HUES64 (cell line): ENCODE data around the gene ADAMTS7.
"Not testable (repeated sequence)": the region's sequence is repeated elsewhere in the genome, so short reads cannot be mapped to it uniquely, and the experiment has no call there.

ENCODE experiments used
- H3K27ac ChIP-seq: 2 replicates; pipeline ENCODE4 v1.7.0; 2013; ENCODE audit warnings: low read depth, low read length, inconsistent platforms
- H3K27me3 ChIP-seq: 2 replicates; pipeline ENCODE4 v1.6.1; 2013; ENCODE audit warnings: mild to moderate bottlenecking, low read length; ENCODE audit not compliant: insufficient read depth
- H3K36me3 ChIP-seq: 2 replicates; pipeline ENCODE4 v1.6.1; 2013; ENCODE audit warnings: mild to moderate bottlenecking, low read length; ENCODE audit not compliant: insufficient read depth
- H3K4me1 ChIP-seq: 2 replicates; pipeline ENCODE4 v1.6.1; 2013; ENCODE audit warnings: mild to moderate bottlenecking, low read length, moderate library complexity; ENCODE audit not compliant: insufficient read depth
- H3K4me3 ChIP-seq: 2 replicates; pipeline ENCODE4 v1.5.1; 2013; ENCODE audit warnings: mild to moderate bottlenecking, low read length, moderate library complexity
- H3K9ac ChIP-seq: 2 replicates; pipeline ENCODE4 v1.6.1; 2013; ENCODE audit warnings: mild to moderate bottlenecking, low read depth, low read length
- H3K9me3 ChIP-seq: 2 replicates; pipeline ENCODE4 v1.6.1; 2013; ENCODE audit warnings: low read depth, low read length; ENCODE audit not compliant: insufficient read depth
- WGBS: fragments of 150-250, 120-280 bp; methylation state at CpG from one replicate; pipeline ENCODE4 v1.1.7; 2013; ENCODE audit warnings: missing lambda C conversion rate; 5-methylcytosine and 5-hydroxymethylcytosine counted together

The ADAMTS7 gene

DNA sequence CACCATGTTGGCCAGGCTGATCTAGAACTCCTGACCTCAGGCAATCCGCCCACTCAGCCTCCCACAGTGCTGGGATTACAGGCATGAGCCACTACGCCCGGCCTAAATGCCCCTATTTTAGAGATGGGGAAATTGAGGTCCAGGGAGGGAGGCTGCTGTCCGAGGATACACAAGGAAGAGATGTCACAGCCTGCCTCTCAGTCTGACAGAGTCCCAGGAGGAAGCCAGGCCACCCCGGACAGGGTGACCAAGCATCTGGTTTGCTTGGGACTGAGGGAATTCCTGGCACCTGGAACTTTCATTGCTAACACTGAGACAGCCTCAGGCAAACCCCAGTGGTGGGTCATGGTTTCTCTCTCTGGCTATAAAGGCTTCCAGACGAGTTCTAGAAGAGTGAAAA is 30.6 kb upstream of the ADAMTS7 start:
- H3K9me3 ChIP-seq = no peaks in the 10 kb centered on the region
- no peaks in the 10 kb centered on the region for H3K36me3 ChIP-seq
- no peak overlapping the region for H3K9ac ChIP-seq
- no peak overlapping the region for H3K27ac ChIP-seq
- no peak overlapping the region for H3K4me3 ChIP-seq
- H3K4me1 ChIP-seq = no peaks in the 10 kb centered on the region
- no peaks in the 10 kb centered on the region for H3K27me3 ChIP-seq
- 88% methylated on average over 6 of the region's 6 CpGs for WGBS

DNA sequence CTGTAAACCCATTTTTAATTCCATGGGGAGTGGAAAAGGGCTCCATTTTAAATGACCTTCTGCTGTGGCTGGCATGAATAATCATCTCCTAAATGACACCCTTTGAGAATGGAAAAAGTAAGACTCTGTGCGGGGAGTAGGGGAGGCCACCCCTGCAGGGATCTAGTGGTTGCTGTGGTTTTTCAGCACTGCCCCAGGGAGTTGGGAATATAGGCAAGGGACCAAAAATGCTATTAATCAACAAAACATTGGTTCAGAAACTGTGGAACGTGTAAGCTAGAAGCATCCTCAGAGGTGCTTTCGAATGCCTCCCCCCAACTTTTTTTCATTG is 30.1 kb upstream of the ADAMTS7 start:
- H3K9me3 ChIP-seq = no peaks in the 10 kb centered on the region
- no peaks in the 10 kb centered on the region for H3K36me3 ChIP-seq
- no peak overlapping the region for H3K4me3 ChIP-seq
- no peaks in the 10 kb centered on the region for H3K4me1 ChIP-seq
- H3K9ac ChIP-seq = no peak overlapping the region
- H3K27ac ChIP-seq = no peak overlapping the region
- H3K27me3 ChIP-seq = no peaks in the 10 kb centered on the region
- WGBS = 80% methylated on average over 3 of the region's 3 CpGs

DNA sequence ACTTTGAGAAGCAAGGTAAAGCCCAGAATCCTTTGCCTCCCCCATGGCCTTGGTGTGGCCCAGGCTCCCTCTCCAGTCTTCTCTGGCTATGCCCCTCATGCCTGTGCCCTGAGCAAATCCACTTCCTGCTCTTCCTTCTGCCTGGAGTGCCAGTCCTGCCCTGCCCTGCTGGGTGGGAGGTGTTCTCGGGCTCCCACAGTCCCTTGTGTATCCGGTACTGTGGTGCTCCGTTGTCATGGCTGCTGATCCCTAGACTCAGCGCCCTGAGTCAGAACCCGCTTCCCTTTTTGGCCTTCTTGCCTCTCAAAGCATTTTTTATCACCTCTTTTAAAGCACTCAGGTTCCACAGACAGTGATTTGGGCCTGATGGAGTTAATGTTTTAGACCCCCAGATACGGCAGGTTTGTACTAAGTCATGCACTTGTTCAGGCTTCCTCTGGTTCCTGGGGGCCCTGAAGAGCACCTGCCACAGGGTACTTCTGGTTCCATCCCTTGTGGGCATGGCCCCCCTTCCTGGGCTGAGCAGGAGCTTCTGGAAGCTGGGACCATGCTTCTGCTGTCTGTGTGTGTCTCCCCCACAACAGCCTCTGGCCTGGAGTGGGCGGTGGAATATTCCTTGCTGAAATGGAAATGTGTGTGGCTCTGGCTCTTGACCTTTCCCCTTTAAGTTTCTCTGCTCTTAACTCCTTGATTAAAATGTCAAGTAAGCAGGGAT is 29.6 kb upstream of the ADAMTS7 start:
- Histone ChIP-seq H3K9ac (no peak overlapping the region), H3K36me3 (no peaks in the 10 kb centered on the region), H3K4me1 (no peaks in the 10 kb centered on the region), H3K9me3 (no peaks in the 10 kb centered on the region), H3K27ac (no peak overlapping the region), H3K4me3 (no peak overlapping the region), H3K27me3 (no peaks in the 10 kb centered on the region)
- 88% methylated on average over 6 of the region's 7 CpGs for WGBS

DNA sequence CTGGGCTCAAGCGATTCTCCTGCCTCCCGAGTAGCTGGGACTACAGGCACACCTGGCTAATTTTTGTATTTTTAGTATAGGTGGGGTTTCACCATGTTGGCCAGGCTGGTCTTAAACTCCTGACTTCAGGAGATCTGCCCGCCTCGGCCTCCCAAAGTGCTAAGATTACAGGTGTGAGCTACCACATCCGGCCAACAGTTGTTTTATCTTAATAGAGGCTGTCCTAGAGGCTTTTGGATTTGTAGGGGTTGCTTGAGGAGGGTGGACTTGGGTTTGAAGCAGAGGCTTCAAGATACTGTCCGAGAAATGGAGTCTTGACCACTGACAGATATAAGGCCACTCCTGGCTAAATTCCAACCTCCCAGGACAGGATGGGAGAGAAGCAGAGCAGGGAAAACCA is 27.9 kb upstream of the ADAMTS7 start:
- not testable (repeated sequence) for H3K27ac ChIP-seq, H3K9me3 ChIP-seq, H3K4me1 ChIP-seq, H3K4me3 ChIP-seq, H3K36me3 ChIP-seq, H3K27me3 ChIP-seq, H3K9ac ChIP-seq
- WGBS = 93% methylated on average over 6 of the region's 6 CpGs

DNA sequence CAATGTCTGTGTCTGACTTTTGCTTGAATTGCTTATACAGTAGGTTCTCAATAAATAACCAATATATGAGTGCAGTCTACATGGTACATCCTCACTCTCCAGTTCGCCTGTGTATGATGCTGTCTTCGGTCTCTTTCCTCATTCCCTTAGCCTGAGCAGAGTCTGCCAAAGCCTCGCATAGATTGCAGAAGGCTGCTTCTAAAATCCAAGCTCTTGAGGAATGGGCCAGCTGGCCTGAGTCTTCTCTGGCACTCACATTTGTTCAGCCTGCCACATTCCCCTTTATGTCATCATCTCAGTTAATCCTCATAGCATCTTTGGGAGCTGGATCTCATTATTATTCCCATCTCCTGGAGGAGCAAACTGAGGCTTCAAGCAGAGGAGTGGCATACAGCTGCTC is 27.2 kb upstream of the ADAMTS7 start:
- Histone ChIP-seq H3K4me3 (no peak overlapping the region), H3K4me1 (no peaks in the 10 kb centered on the region), H3K9me3 (no peaks in the 10 kb centered on the region), H3K36me3 (no peaks in the 10 kb centered on the region), H3K27me3 (no peaks in the 10 kb centered on the region), H3K9ac (no peak overlapping the region), H3K27ac (no peak overlapping the region)
- 92% methylated on average over 3 of the region's 3 CpGs for WGBS

DNA sequence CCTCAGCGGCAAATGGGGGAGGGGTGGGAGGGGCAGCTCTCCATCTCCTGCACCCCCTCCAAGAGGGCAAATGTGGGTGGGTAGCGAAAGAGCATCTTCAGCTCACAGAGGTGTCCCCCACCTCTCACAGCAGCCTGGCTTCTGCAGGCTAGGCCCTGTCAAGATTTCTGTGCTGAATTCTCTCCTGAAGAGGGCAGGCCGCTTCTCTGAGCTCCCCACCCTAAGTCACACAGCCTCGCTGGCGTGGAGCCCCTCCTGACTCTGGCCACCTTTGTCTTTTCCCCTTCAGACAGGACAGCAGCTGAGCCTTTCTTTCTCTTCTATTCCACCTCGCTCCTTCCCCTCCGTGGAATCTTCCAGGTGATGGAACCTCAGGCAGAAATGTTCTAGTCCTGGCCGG is 26.3 kb upstream of the ADAMTS7 start:
- Histone ChIP-seq H3K9ac (no peak overlapping the region), H3K9me3 (no peaks in the 10 kb centered on the region), H3K4me1 (no peaks in the 10 kb centered on the region), H3K4me3 (no peak overlapping the region), H3K27me3 (no peaks in the 10 kb centered on the region), H3K36me3 (no peaks in the 10 kb centered on the region), H3K27ac (no peak overlapping the region)
- 79% methylated on average over 7 of the region's 8 CpGs for WGBS

DNA sequence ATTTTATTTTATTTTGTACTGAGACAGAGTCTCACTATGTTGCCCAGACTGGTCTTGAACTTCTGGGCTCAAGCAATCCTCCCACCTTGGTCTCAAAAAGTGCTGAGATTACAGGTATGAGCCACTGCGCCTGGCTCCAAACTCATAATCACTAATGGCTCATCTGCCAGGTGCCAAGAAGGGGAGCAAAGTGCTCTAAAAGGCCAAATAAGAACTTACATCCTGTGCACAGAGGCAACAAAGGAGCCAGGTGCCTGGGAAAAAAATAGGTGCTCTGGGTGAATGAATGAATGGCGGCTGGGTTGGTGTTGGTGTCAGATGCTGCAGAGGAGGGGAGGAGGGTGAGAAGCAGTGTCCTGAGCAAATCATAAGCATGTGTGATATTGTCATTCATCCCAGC is 25.9 kb upstream of the ADAMTS7 start:
- WGBS = 68% methylated on average over 2 of the region's 2 CpGs
- Histone ChIP-seq H3K9ac (no peak overlapping the region), H3K27ac (no peak overlapping the region), H3K4me3 (no peak overlapping the region), H3K9me3 (no peaks in the 10 kb centered on the region), H3K36me3 (no peaks in the 10 kb centered on the region), H3K4me1 (no peaks in the 10 kb centered on the region), H3K27me3 (no peaks in the 10 kb centered on the region)

DNA sequence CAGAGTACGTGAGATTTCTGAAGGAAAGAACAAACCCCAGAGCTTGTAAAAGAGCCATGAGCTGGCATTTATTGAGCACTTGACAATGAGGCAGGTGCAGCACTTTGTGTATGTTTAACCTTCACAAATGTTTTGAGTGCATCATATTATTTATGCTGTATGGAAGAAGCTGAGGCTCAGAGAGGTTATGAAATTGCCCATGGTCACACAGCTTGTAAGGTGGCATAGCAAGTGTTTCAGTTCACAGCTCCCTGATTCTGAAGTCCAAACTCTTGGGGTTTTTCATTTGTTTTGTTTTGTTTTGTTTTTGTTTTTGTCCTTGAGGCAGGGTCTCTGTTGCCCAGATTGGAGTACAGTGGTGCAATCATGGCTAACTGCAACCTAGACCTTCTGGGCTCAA is 25.1 kb upstream of the ADAMTS7 start:
- WGBS = 91% methylated on average over 1 of the region's 1 CpG
- Histone ChIP-seq H3K36me3 (no peaks in the 10 kb centered on the region), H3K9ac (no peak overlapping the region), H3K27ac (no peak overlapping the region), H3K4me3 (no peak overlapping the region), H3K4me1 (no peaks in the 10 kb centered on the region), H3K9me3 (no peaks in the 10 kb centered on the region), H3K27me3 (no peaks in the 10 kb centered on the region)

DNA sequence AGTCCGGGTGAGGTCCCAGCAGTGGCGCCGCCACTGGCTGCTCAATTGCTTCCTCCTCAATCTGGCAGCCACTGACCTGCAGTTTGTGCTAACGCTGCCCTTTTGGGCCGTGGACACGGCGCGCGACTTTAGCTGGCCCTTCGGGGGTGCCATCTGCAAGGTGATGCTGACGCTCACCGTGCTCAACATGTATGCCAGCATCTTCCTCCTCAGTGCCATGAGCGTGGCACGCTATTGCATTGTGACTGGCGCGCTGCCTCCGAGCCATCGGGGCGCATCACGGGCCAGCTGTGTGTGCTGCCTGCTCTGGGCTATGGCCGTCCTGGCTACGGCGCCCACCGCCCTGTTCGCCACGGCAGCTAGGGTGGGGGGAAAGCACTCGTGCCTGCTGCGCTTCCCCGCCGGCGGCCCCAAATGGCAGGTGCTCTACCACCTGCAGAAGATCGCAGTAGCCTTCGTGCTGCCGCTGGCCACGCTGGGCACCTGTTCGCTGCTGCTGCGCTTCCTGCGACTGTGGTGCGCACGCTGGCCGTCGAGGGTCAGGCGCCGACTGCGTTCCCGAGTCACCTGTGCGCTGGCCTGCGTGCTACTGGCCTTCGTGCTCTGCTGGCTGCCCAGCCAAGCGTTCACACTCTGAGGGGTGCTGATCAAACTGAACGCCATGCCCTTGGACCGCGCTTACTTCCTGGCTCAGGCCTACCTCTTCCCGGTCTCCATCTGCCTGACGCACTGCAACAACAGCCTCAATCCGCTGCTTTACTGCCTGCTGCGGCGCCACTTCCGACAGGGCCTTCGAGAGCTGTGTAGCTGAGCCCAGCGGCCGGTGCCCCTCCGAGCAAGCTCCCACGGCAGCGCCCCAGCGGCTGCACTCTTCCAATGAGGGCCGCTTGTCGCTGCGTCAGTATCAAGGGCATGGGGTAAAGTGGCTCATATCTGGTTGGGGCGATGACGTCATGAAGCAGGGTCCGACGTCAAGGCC is 20.3 kb upstream of the ADAMTS7 start:
- H3K9me3 ChIP-seq = no peaks in the 10 kb centered on the region
- H3K9ac ChIP-seq = no peak overlapping the region
- no peaks in the 10 kb centered on the region for H3K36me3 ChIP-seq
- no peaks in the 10 kb centered on the region for H3K27me3 ChIP-seq
- WGBS = 94% methylated on average over 73 of the region's 73 CpGs
- H3K4me1 ChIP-seq = no peaks in the 10 kb centered on the region
- H3K4me3 ChIP-seq = no peak overlapping the region
- no peak overlapping the region for H3K27ac ChIP-seq

DNA sequence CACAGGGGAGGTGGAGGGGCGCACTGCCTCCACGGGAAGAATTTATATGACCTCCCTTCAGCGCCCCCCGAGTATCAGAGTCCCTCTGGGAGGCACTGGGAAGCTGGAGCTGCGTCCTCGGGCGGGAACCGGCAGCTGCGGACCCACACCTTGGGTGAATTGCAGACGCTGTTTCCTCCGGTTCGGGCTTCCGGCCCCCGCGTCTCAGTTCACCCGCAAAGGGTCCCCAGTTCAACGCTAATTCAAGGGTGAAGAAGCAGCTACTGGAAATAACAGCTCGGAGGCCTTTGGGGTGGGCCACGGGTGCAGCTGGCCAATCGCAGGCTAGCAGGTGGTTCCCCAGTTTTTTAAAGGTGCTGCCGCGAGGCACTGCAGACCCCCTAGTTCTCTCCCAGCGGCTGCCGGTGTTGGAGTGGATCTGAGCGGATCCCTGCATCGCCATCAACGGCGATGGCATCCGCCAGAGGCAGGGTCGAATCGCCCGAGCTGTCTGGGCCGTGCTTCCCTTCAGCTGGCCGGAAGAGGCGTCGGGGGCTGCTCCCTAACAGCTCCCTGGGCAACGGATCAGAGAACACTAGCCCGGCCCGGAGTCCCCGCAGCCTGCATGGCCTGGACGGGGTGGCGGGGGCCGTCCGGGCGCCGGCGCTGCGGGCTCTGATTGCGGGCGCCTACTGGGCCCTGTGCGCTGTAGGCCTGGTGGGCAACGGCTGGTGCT is 19.4 kb upstream of the ADAMTS7 start:
- WGBS = 88% methylated on average over 52 of the region's 52 CpGs
- Histone ChIP-seq H3K4me3 (no peak overlapping the region), H3K9me3 (no peaks in the 10 kb centered on the region), H3K9ac (no peak overlapping the region), H3K27me3 (no peaks in the 10 kb centered on the region), H3K27ac (no peak overlapping the region), H3K36me3 (no peaks in the 10 kb centered on the region), H3K4me1 (no peaks in the 10 kb centered on the region)

DNA sequence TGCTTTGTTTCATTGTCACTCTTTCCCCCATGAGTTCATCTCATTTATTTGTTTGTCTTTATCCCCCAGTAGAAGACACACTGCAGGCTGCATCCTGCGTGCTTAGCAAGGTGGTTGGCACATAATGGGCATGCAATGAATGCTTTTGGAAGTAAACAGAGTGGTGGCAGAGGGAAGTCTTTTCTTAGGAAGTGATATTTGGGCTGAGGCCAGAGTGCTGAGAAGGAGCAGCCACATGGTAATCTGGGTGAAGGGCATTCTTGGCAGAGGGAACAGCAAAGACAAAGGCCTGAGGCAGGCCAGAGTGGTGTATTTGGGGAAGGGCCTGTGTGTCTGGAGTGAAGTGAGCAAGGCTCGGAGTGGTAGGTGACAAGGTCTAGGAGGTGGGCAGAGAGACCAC is 17.7 kb upstream of the ADAMTS7 start:
- Histone ChIP-seq H3K4me3 (no peak overlapping the region), H3K9ac (no peak overlapping the region), H3K36me3 (no peaks in the 10 kb centered on the region), H3K9me3 (no peaks in the 10 kb centered on the region), H3K4me1 (no peaks in the 10 kb centered on the region), H3K27me3 (no peaks in the 10 kb centered on the region), H3K27ac (no peak overlapping the region)
- 94% methylated on average over 2 of the region's 2 CpGs for WGBS
